PC-3 (cell line): ENCODE results near the gene CUL2. TPM values are rescaled to one million over a fixed set of nuclear protein-coding genes. Genes with fewer than 3 reads are reported as not detected.

Experiments used
- ATAC-seq: fragments of 200-7000 bp; cut with Tn5 transposase; 2 replicates; pipeline ENCODE4 v1.9.1; 2020; ENCODE audit warnings: mild to moderate bottlenecking, moderate library complexity
- BruUV-seq: library from RNA; stranded (reverse); fragments of 400-500 nt; replicated peaks from 2 replicates; lab custom pipeline; 2021; lab: Mats Ljungman, UMichigan
- CTCF ChIA-PET: fragments of 300-600 bp; sonication (Branson Sonifier 250); formaldehyde crosslinking; loops from one replicate; lab custom pipeline; 2022; ENCODE audit warnings: antibody characterized with exemption; lab: Charles Lee
- POLR2A ChIA-PET: fragments of 300-600 bp; sonication (Branson Sonifier 250); formaldehyde crosslinking; loops from one replicate; lab custom pipeline; 2022; ENCODE audit warnings: antibody characterized with exemption; ENCODE audit not compliant: unreplicated experiment; lab: Charles Lee
- DNase-seq: peaks from one replicate; pipeline ENCODE4 v3.0.0-alpha.2; 2015
- H2AFZ ChIP-seq: fragments of 300-600 bp; sonication (generic); 2 replicates; pipeline ENCODE4 v1.6.0; 2016; ENCODE audit warnings: antibody characterized with exemption, low read length
- H3F3A ChIP-seq: fragments of 300-600 bp; sonication (generic); one replicate; pipeline ENCODE4 v1.6.0; 2017; ENCODE audit warnings: antibody characterized with exemption, low read length, control low read depth, mild to moderate bottlenecking; ENCODE audit not compliant: unreplicated experiment
- H3K27ac ChIP-seq: fragments of 300-600 bp; sonication (generic); 2 replicates; pipeline ENCODE4 v1.5.1; 2016; ENCODE audit warnings: mild to moderate bottlenecking, low read length
- H3K27me3 ChIP-seq: fragments of 300-600 bp; sonication (generic); 2 replicates; pipeline ENCODE4 v1.6.1; 2016; ENCODE audit warnings: low read length, mixed read lengths
- H3K36me3 ChIP-seq: fragments of 300-600 bp; sonication (generic); 2 replicates; pipeline ENCODE4 v1.6.1; 2016; ENCODE audit warnings: low read depth, mixed run types, low read length, mixed read lengths
- H3K4me1 ChIP-seq: fragments of 300-600 bp; sonication (generic); 2 replicates; pipeline ENCODE4 v1.5.1; 2016; ENCODE audit warnings: low read length; ENCODE audit not compliant: insufficient read depth
- H3K4me2 ChIP-seq: fragments of 300-600 bp; sonication (generic); 2 replicates; pipeline ENCODE4 v1.6.0; 2016; ENCODE audit warnings: low read length
- H3K4me3 ChIP-seq: fragments of 300-600 bp; sonication (generic); 2 replicates; pipeline ENCODE4 v1.5.1; 2016; ENCODE audit warnings: mild to moderate bottlenecking, low read length, mixed read lengths
- H3K79me2 ChIP-seq: fragments of 300-600 bp; sonication (generic); 2 replicates; pipeline ENCODE4 v1.6.1; 2017; ENCODE audit warnings: low read length, mixed read lengths
- H3K9ac ChIP-seq: fragments of 300-600 bp; sonication (generic); 2 replicates; pipeline ENCODE4 v1.6.0; 2016; ENCODE audit warnings: mild to moderate bottlenecking, low read length
- H3K9me2 ChIP-seq: fragments of 300-600 bp; sonication (generic); replicated peaks from 2 replicates; pipeline ENCODE4 v1.6.1; 2016; ENCODE audit warnings: mixed run types, low read length, mixed read lengths
- H3K9me3 ChIP-seq: fragments of 300-600 bp; sonication (generic); 2 replicates; pipeline ENCODE4 v1.6.1; 2016; ENCODE audit warnings: low read length, mixed read lengths
- H4K20me1 ChIP-seq: fragments of 300-600 bp; sonication (generic); 2 replicates; pipeline ENCODE4 v1.6.1; 2016; ENCODE audit warnings: low read length, mixed read lengths
- EZH2 ChIP-seq: fragments of 300-600 bp; sonication (generic); IDR thresholded peaks from one replicate; pipeline ENCODE4 v1.6.1; 2017; ENCODE audit warnings: antibody characterized with exemption, mild to moderate bottlenecking, low read length; ENCODE audit not compliant: unreplicated experiment
- EZH2phosphoT487 ChIP-seq: fragments of 300-600 bp; sonication (generic); IDR thresholded peaks from 2 replicates; pipeline ENCODE4 v1.6.1; 2018; ENCODE audit warnings: mild to moderate bottlenecking, antibody characterized with exemption, low read length, borderline replicate concordance
- intact Hi-C: fragments of 100-400 bp; cut with micrococcal nuclease; formaldehyde crosslinking; loops from 2 replicates; pipeline ENCODE4 v1.9.0; 2023
- total RNA-seq: library from RNA; depleted of rRNA; stranded (reverse); fragments of >200 nt; gene quantifications from 2 replicates; pipeline ENCODE4 v1.2.3, GENCODE V29; 2014
- TF ChIP-seq, protein P1 (sequence below): fragments of 300-600 bp; sonication (generic); conservative IDR thresholded peaks from 2 replicates; pipeline ENCODE4 v1.5.1; 2017; ENCODE audit warnings: antibody characterized with exemption, low read depth, mild to moderate bottlenecking, low read length

The CUL2 gene
- total RNA-seq, 1 experiment from 2014 or later: 129 TPM

DNA sequence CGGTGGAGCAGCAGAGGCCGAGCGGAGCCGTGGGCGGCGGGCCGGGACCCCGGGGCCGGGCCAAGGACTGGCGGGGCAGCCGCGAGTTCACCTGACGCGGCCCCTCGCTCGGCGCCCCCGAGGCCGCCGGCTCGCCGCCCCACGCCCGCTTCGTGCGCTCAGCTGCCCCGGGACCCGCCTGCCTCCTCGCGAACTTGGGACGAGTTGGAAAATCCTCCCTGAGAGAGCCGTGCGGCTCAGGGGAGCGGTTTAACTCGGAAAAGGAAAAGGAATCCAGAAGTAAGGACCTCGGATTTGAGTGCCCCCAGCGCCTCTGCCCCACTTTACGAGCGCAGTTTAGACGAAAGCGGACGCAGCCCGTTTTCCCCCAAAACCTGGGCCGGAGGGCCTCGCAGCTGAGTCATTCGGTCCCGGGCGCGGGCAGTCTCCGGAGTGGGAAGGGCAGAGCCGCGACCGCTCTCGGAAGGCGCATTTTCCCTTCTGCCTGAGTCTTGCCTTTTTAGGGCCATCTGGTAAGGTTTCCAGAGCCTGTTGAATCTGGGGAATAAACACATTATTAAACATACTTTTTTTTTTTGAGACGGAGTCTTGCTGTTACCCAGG is 37.2 kb upstream of the CUL2 start:
- no peak for TF ChIP-seq EZH2phosphoT487
- no peak for TF ChIP-seq EZH2
- TF ChIP-seq, protein P1, sequence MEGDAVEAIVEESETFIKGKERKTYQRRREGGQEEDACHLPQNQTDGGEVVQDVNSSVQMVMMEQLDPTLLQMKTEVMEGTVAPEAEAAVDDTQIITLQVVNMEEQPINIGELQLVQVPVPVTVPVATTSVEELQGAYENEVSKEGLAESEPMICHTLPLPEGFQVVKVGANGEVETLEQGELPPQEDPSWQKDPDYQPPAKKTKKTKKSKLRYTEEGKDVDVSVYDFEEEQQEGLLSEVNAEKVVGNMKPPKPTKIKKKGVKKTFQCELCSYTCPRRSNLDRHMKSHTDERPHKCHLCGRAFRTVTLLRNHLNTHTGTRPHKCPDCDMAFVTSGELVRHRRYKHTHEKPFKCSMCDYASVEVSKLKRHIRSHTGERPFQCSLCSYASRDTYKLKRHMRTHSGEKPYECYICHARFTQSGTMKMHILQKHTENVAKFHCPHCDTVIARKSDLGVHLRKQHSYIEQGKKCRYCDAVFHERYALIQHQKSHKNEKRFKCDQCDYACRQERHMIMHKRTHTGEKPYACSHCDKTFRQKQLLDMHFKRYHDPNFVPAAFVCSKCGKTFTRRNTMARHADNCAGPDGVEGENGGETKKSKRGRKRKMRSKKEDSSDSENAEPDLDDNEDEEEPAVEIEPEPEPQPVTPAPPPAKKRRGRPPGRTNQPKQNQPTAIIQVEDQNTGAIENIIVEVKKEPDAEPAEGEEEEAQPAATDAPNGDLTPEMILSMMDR: no peak
- peak overlapping the region; percentile 72 for H2AFZ ChIP-seq
- no peaks in the 10 kb centered on the region for H3K9me3 ChIP-seq
- H3K4me3 ChIP-seq: peak overlapping the region; percentile 74
- peak overlapping the region; percentile 87 for H3K27ac ChIP-seq
- H3K9me2 ChIP-seq: no peaks in the 10 kb centered on the region
- H4K20me1 ChIP-seq: peaks cover 22% of the 10 kb centered on the region; the same call in 1 of the 2 replicates
- no peaks in the 10 kb centered on the region for H3K36me3 ChIP-seq
- DNase-seq: peak; percentile 82
- TSS peak; percentile 59 for BruUV-seq
- peak; percentile 16 for ATAC-seq
- intact Hi-C loops: loop anchor here (5.0 kb wide), 3 partner anchors 205 to 1750 kb away; no protein-coding TSS in a partner anchor
- ChIA-PET POLR2A (interaction anchor here (0.5 to 3.3 kb wide), 5 partner anchors 62 to 366 kb away, joined by 3 to 39 read pairs (median 3); no protein-coding TSS in a partner anchor), CTCF (interaction anchor here (0.5 to 2.4 kb wide), 5 partner anchors 28 to 90 kb away, joined by 3 to 99 read pairs (median 10); no protein-coding TSS in a partner anchor)
- peaks cover 41% of the 10 kb centered on the region for H3K4me1 ChIP-seq
- peak overlapping the region; percentile 93 for H3K9ac ChIP-seq
- H3F3A ChIP-seq: peaks cover 10% of the 10 kb centered on the region
- peaks cover 56% of the 10 kb centered on the region for H3K79me2 ChIP-seq
- H3K27me3 ChIP-seq: no peaks in the 10 kb centered on the region
- H3K4me2 ChIP-seq: peak overlapping the region; percentile 82

DNA sequence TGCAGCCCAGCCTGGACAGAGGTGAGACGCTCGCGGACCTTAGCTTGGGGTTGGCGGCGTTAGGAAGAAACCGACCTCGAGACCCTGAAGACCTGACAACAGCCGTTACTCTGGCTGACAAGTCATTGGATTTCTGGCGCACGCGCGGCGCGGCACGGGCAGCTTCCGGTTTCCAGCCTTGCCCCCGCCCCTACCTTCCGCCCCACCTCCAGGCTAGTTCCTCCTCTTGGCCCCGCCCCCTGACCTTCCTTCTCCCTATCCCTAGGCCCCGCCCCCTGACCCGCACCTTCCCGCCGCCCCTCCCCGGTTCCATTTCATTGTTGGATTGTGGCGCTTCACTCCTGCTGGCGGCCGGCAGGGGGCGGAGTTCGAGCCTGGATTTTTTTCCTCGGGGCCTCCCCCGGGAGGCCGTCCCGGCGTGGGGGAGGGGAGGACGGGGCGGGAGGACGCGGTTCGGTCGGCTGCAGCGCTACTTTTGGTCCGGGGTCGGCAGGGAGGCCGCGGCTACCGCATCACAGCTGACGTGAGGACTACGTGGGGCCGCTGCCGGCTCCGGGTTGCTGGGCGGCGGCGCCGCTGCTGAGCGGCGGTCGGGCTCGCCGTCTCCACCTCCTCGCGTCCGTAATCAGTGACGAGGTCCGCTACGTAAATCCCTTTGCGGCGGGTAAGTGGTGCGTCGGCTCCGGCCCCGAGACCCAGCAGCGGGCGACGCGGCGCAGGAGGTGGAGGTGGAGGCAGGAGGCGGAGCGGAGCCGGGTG is 36.6 kb upstream of the CUL2 start, which contains the start of gene CREM:
TSS of gene CREM (plus strand) at position 317 of the 759 bp plus-strand sequence. CDS start 10,990 bp downstream, outside the sequence.
- intact Hi-C loops: loop anchor here (1.0 to 5.0 kb wide), 6 partner anchors 70 to 1751 kb away; no protein-coding TSS in a partner anchor
- no peaks in the 10 kb centered on the region for H3K27me3 ChIP-seq
- ChIA-PET CTCF (interaction anchor here (0.5 to 2.4 kb wide), 18 partner anchors 8 to 1933 kb away, joined by 3 to 99 read pairs (median 3); no protein-coding TSS in a partner anchor), POLR2A (interaction anchor here (0.5 to 3.3 kb wide), 15 partner anchors 10 to 1674 kb away, joined by 3 to 39 read pairs (median 3); partner anchors contain the start of gene CUL2)
- H3K4me1 ChIP-seq: peaks cover 41% of the 10 kb centered on the region
- no peaks in the 10 kb centered on the region for H3K9me2 ChIP-seq
- peak; percentile 100 for DNase-seq
- H3K9ac ChIP-seq: peak within 1 kb of the TSS; percentile 93
- H3F3A ChIP-seq: peaks cover 10% of the 10 kb centered on the region
- peak within 1 kb of the TSS; percentile 87 for H3K27ac ChIP-seq
- ATAC-seq: peak; percentile 80
- peak within 1 kb of the TSS; percentile 82 for H2AFZ ChIP-seq
- H3K4me3 ChIP-seq: peak within 1 kb of the TSS; percentile 74
- no peaks in the 10 kb centered on the region for H3K9me3 ChIP-seq
- peak within 1 kb of the TSS; percentile 82 for H3K4me2 ChIP-seq
- peaks cover 49% of the 10 kb centered on the region for H3K79me2 ChIP-seq
- H4K20me1 ChIP-seq: peaks cover 22% of the 10 kb centered on the region; the same call in 1 of the 2 replicates
- no peaks in the 10 kb centered on the region for H3K36me3 ChIP-seq
- TF ChIP-seq EZH2: no peak
- TF ChIP-seq EZH2phosphoT487: no peak
- TF ChIP-seq, protein P1: peak; percentile 99
- BruUV-seq: no TSS peak
